Sigmoid colon (tissue), 4 donors: ENCODE measurements around the gene MAP3K7.

Experiments used
- CTCF ChIP-seq, 4 experiments: fragments of 450-650 bp in 3 of 4; fragments of 200-600 bp in 1 of 4; IDR thresholded peaks; one replicate each; pipeline ENCODE4 v1.5.1; 2016 to 2019; ENCODE audit warnings: antibody characterized with exemption in 4 of 4, mild to moderate bottlenecking in 3 of 4, moderate library complexity in 2 of 4
- EP300 ChIP-seq, 4 donors: sonication (generic); formaldehyde crosslinking; IDR thresholded peaks; one replicate each; pipeline ENCODE4 v1.6.1; 2017; ENCODE audit warnings: antibody characterized with exemption in 4 of 4

- no peak for TF ChIP-seq EP300 (IDR thresholded peaks at IDR 0.05)
- no peak for TF ChIP-seq CTCF (IDR thresholded peaks at IDR 0.05)
Observed at GRCh38 chr6:90610751-90611542, 24.1 kb upstream of the MAP3K7 start.
